HG03060 (cell line): ENCODE results near the gene UBE2G2.

Experiments used
- ATAC-seq: cut with Tn5 transposase; IDR thresholded peaks from one replicate; pipeline ENCODE4 v1.9.1; 2021; ENCODE audit warnings: low read depth, moderate number of reproducible peaks; ENCODE audit not compliant: unreplicated experiment

Gene UBE2G2

DNA sequence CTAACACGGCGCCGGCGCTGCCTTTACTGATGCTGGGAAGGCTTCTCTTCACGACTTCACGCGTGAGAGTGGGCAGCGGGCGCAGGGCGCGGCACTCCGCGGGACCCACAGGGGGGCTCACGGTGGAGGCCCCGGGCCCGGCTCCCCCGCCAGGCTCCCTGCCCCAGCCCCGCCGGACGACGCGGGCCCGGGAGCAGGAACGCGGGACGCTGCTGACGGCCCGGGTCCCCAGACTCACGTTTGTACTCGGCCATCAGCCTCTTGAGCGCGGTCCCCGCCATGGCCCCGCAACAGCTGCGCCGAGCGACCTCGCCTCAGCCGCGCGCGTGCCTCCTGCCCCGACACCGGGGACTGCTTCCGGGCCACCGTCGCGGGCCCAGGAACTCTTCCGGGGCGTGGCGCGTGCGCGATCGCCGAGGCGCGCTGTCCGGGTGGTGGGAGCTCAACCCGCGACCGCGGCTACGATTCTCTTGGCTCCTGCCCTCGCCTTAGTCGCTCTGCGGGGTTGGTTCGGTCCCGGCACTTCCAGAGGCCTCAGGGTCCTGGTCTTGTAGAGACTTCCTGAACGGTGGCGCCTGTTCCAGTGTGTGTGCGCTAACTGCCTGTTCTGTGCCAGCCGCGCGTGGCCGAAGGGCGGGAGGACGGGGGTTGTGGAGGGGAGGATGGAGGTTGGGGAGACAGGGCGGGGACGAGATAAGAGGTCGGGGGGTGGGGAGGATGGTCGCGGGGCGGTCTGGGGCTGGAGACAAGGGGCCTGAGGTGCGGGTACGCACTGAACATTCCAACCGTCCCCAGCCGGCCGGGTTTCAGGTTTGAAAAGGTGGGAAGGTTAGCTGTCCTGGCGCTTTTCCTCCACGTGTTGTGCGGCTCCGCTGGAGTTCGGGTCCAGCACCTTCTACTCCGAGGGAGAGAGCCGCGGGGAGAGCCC, at the start of gene UBE2G2:
Gene UBE2G2, minus strand, starts transcription at position 353 of the 928 bp plus-strand sequence. Its CDS starts 72 bp downstream, at position 281.
- no peak for ATAC-seq

- ATAC-seq: no peak
These were observed 49.5 kb upstream of the UBE2G2 start for GRCh38 chr21:44850905-44851657.

DNA sequence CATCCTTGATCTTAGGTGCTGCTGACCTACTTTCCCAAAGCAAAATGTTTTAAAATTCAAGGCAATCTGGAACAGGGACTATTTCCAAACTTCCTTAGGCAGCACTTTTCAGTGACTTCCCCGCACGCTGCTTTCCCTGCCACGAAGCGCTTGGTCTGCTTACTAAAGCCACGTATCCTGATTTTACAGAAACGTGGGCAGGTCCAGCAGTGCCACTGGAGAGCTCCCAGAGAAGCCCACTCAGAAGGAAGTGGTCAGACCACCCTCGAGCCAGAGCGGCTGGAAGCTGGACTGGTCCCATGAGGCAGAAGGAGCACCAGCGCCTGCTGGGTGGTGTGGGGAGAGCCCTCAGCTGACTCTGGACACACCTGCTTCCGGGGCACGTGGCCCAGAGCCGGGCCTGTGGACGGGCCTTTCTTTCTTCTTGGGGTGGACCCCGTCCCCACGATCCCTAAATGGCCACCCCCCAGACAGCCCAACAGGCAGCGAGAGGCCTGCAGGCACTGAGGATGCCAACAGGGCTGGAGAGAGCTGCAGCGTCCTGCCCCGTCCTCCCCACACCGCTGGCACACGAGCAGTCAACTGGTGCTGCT, 48.7 kb upstream of the UBE2G2 start:
- no peak for ATAC-seq

DNA sequence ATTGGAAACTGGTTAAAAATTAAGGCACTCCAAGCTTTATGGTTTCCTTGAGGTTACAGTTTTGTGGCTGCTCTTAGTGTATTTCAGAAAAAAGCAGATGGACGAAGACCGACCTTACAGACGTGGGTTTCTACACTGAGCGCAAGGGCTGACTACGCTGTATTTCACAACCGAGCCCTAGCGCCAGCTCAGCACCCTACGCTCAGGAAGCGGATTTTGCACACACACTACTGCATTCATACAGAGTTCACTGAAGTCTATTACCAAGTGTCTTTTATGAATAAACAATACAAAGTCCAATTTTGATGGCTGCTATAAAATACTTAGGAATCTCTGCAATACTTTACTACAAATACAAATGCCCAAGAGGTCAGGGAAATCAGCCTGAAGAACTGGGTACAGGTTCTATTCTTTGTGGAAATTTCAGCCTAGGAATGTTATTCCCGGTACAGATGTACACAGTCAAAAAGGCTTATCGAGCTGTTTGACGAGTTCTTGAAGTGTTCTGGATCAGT, 48.1 kb upstream of the UBE2G2 start:
- ATAC-seq: no peak

- no peak for ATAC-seq
These were observed 47.4 kb upstream of the UBE2G2 start for GRCh38 chr21:44848821-44849521.

GRCh38 chr21:44847261-44848056, 45.8 kb upstream of the UBE2G2 start:
- no peak for ATAC-seq

GRCh38 chr21:44846485-44847260, 45.1 kb upstream of the UBE2G2 start:
- no peak for ATAC-seq

DNA sequence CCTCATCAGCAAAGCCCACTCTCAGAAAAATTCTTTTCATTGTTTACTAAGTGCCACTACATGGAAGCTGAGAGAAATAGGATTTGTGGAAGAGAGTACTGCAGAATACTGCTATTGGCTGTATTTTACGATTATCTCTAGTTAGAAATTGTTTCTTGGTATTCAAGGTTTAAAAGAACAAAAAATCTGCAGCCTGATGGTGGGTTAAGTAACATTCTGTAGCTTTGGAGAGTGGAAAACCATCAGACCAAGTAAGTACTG, 44.5 kb upstream of the UBE2G2 start:
- ATAC-seq: no peak

DNA sequence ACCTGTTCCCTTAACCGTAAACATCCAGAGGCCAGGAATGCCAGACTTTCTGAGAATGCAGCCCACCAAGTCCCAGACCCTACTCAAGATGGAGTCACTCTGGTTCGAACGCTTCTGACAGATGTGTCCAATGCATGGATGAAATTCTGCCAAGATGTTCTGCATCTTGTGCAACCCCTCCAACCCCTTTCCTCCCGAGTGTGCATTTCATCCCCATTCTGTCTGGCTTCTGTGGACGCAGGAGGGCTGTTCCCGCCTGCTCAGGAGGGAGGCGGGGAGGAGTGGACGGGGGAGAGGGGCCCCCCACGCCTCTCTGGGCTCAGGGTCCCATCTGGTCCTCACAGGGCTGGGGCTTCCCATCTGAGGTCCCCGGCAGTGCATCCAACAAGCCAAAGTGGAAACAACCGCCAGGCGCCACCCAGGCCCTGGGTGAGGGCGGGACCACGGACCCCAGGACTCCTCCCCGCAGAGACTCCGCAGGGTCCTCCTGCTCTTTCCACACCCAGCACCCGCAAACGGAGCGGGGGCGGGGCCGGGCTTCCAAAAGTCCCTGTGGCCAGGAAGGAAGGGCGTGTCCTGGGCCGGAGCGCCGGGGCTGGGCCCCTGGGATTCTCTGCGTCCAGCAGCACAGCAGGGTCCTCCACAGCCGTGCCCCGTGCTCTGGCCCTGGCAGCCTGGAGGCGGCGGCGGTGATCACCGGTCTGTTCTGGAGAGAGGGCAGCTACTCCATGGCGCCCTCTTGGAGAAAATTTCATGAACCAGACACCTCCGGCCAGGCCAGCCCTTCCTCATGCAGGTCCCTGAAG, 44.0 kb upstream of the UBE2G2 start:
- no peak for ATAC-seq

GRCh38 chr21:44844256-44844655, 42.6 kb upstream of the UBE2G2 start:
- no peak for ATAC-seq

DNA sequence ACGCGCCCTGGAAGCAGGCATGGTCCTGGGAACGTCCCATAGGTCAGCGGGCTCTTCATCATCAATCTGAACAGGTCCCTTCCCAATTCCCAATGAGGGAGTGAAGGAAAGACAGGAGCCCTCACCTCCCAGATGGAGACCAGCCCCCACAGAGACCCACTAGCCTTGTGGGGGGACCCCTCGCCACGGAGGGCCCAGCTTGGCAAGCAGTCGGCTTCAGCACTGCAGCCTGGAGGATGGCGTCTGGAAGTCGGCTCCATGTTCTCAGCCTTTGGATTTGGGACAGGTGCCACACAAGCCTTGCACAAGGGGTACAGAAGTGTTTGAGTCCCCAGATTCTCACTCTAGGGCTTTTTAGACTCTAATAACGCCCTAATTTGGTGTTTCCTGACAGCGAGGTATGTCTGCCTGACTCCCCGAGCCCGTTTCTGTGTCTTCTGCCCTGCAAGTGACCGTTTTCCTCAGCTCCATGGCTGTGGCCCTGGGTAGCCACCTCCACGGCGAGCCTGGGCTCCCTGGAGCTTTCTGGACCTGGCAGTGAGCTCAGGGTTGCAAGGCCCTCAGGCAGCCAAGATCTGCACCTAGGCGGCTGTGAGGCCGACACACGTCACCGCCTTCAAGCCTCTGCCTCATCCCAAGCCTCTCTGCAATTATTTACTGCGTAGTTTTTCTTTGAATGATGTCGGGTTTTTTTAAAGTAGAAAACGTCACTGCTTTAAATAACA, 41.3 kb upstream of the UBE2G2 start:
- no peak for ATAC-seq

GRCh38 chr21:44842087-44842486, 40.5 kb upstream of the UBE2G2 start:
- no peak for ATAC-seq

DNA sequence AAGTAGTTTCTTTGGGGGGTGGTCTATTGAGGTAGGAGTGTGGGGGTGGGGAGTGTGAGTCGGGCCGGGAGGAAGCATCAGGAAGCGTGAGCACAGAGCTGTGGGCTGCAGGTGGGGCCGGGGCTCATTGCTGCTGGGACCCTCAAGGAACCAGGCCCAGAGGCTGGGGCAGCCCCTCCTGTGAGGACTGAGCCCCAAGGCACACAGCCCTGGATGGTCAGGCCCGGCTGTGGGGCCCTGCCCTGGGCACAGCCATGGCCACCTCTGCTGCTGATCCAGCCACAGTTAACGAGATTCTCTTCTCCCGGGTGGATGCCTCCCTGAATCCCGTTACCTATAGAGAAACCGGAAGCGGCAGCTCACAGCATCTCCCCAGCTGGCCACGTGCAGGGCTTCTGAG, 39.2 kb upstream of the UBE2G2 start:
- no peak for ATAC-seq

GRCh38 chr21:44838951-44839350, 37.3 kb upstream of the UBE2G2 start:
- ATAC-seq: no peak

GRCh38 chr21:44838039-44838895, 36.6 kb upstream of the UBE2G2 start:
- no peak for ATAC-seq

DNA sequence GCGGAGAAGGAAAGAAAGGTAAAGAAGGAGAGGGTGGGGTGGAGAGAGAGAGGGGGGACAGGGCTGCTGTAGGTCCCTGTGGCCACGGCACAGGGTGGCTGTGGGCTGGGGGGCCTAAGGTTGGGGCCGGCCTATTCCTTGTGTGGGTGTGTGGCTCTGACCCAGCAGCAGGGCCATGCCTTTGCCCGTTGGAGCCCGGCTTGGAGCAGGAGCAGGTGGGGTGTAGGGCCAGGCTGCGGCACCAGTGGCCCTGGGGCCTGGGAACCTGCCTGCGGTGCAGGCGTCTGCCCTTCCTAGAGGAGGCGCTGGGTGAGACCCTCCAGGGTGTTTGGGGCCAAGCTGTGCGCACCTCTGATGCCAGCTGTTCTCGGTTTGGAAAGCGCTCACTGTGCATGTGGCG, 35.9 kb upstream of the UBE2G2 start:
- no peak for ATAC-seq
